HL-60/S4 treated with retinoic acid at 250 ng/mL for 4 days and 3 days (cell line): ENCODE data around the gene FAM131A.

Experiments
- in situ Hi-C: fragments of 300-500 bp; cut with MboI; formaldehyde crosslinking; loops from 2 replicates; pipeline ENCODE4 v1.7.0; 2022; ENCODE audit warnings: low sequenced_read_pairs

FAM131A gene, protein sequence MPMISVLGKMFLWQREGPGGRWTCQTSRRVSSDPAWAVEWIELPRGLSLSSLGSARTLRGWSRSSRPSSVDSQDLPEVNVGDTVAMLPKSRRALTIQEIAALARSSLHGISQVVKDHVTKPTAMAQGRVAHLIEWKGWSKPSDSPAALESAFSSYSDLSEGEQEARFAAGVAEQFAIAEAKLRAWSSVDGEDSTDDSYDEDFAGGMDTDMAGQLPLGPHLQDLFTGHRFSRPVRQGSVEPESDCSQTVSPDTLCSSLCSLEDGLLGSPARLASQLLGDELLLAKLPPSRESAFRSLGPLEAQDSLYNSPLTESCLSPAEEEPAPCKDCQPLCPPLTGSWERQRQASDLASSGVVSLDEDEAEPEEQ

GRCh38 chr3:184337399-184337714 lies at the start of gene FAM131A:
FAM131A (plus strand) TSS chr3:184337600; CDS start chr3:184337631, 31 bp downstream.
- in situ Hi-C loops, result no loop called here

- in situ Hi-C loops, result loop anchor here (10.0 to 25.0 kb wide), 2 partner anchors 385 to 827 kb away; no protein-coding TSS in a partner anchor
These were observed 47.9 kb upstream of the FAM131A start for GRCh38 chr3:184289426-184289938.

DNA sequence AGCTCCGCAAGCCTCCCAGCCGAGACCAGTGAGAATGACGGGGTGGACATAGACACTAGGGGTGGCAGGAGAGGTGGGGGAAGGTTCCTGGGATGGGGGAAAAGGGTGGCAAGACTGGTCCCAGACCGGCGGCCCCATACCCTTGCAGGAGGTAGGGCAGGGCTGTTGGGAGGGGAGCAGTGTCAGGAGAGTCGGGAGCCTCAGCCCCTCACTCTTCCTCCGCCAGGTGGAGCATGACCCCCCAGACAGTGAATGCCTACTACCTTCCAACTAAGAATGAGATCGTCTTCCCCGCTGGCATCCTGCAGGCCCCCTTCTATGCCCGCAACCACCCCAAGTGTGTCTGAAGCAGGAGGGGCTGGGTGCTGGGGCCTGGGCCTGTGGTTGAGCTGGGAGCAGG lies 47.1 kb upstream of the FAM131A start:
- in situ Hi-C loops, result loop anchor here (25.0 kb wide), 1 partner anchor 828 kb away; no protein-coding TSS in a partner anchor

GRCh38 chr3:184291044-184291737 lies 46.2 kb upstream of the FAM131A start:
- in situ Hi-C loops, result loop anchor here (25.0 kb wide), 1 partner anchor 829 kb away; no protein-coding TSS in a partner anchor

GRCh38 chr3:184291738-184292445 lies 45.5 kb upstream of the FAM131A start:
- in situ Hi-C loops, result loop anchor here (25.0 kb wide), 1 partner anchor 830 kb away; no protein-coding TSS in a partner anchor

- in situ Hi-C loops, result loop anchor here (25.0 kb wide), 1 partner anchor 833 kb away; no protein-coding TSS in a partner anchor
These were observed 41.6 kb upstream of the FAM131A start for GRCh38 chr3:184295771-184296170.

DNA sequence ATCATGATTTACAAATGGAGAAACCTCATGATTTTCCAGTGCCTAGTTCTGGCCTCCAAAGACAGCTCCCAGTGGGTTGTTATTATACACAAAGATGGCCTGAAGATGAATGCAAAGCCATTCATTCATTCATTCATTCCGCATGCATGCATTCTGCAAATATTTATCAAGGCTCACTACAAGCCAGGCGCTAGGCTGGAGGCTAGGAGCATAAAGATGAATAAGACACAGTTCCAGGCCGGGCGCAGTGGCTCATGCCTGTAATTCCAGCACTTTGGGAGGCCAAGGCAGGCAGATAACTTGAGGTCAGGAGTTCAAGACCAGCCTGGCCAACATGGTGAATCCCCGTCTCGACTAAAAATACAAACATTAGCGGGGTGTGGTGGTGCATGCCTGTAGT lies 40.8 kb upstream of the FAM131A start:
- in situ Hi-C loops, result loop anchor here (25.0 kb wide), 1 partner anchor 834 kb away; no protein-coding TSS in a partner anchor

GRCh38 chr3:184298759-184299487 lies 38.5 kb upstream of the FAM131A start, which contains the start of gene PSMD2:
PSMD2 (plus strand) TSS chr3:184299241; CDS start chr3:184299267, 26 bp downstream.
- in situ Hi-C loops, result loop anchor here (25.0 kb wide), 1 partner anchor 837 kb away; no protein-coding TSS in a partner anchor

DNA sequence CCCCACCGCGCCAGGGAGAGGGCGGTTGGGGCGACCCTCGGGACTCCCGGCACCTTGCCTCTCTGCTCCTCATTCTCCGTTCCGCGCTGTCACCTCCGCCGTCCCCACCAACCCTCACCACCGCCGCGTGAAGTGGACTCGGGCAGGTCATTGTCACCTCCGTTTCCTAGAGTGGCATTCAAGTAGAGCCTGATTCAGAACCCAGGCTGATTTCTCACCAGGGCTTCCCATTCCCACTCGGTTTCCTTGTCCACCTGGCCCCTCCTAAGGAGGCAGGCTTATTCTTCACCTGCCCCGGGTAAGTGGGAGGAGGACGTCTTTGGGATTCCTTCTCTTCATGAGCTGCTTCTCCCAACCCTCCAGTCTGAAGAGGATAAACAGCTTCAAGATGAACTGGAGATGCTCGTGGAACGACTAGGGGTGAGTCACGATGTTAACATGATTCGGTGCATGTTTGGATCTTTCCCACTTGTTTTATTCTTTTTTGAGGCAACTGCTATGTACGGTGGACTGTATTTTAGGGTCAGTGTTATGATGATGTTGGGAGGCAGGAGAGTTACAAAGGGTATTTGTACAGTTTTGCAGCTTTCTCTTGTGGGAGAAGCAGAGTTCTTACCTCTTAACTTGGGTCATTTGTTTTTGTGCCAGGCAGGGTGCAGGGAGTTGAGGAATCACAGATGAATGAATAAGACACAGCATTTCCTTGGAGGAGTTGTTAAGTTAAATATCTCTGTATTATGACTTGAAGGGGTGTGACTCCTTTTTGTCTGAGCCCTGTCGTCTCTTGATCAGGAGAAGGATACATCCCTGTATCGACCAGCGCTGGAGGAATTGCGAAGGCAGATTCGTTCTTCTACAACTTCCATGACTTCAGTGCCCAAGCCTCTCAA lies 37.7 kb upstream of the FAM131A start:
- in situ Hi-C loops, result loop anchor here (25.0 kb wide), 1 partner anchor 837 kb away; no protein-coding TSS in a partner anchor

- in situ Hi-C loops, result no loop called here
These were observed 37.1 kb upstream of the FAM131A start for GRCh38 chr3:184300378-184300720.

DNA sequence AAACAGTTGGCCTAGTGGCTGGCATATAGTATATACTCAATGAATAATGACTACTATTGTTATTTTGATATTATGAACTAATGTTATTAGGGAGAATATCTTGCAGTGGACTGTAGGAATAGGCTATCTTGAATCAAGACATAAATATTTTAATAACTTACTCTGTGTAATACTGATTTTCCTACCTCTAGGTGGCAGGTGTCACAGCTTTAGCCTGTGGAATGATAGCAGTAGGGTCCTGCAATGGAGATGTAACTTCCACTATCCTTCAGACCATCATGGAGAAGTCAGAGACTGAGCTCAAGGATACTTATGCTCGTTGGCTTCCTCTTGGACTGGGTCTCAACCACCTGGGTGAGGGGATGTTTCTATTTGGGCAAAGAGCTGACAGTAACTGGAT lies 31.8 kb upstream of the FAM131A start:
- in situ Hi-C loops, result no loop called here

GRCh38 chr3:184306341-184306972 lies 30.9 kb upstream of the FAM131A start:
- in situ Hi-C loops, result no loop called here

- in situ Hi-C loops, result no loop called here
These were observed 29.5 kb upstream of the FAM131A start for GRCh38 chr3:184307915-184308314.

- in situ Hi-C loops, result no loop called here
These were observed 28.7 kb upstream of the FAM131A start for GRCh38 chr3:184308744-184309143.

- in situ Hi-C loops, result no loop called here
These were observed 25.8 kb upstream of the FAM131A start for GRCh38 chr3:184311633-184312032.

GRCh38 chr3:184314363-184314699 lies 23.1 kb upstream of the FAM131A start, which contains the start of gene EIF4G1:
EIF4G1 (plus strand) TSS chr3:184314606; CDS start chr3:184315797, 1,191 bp downstream.
- in situ Hi-C loops, result no loop called here

DNA sequence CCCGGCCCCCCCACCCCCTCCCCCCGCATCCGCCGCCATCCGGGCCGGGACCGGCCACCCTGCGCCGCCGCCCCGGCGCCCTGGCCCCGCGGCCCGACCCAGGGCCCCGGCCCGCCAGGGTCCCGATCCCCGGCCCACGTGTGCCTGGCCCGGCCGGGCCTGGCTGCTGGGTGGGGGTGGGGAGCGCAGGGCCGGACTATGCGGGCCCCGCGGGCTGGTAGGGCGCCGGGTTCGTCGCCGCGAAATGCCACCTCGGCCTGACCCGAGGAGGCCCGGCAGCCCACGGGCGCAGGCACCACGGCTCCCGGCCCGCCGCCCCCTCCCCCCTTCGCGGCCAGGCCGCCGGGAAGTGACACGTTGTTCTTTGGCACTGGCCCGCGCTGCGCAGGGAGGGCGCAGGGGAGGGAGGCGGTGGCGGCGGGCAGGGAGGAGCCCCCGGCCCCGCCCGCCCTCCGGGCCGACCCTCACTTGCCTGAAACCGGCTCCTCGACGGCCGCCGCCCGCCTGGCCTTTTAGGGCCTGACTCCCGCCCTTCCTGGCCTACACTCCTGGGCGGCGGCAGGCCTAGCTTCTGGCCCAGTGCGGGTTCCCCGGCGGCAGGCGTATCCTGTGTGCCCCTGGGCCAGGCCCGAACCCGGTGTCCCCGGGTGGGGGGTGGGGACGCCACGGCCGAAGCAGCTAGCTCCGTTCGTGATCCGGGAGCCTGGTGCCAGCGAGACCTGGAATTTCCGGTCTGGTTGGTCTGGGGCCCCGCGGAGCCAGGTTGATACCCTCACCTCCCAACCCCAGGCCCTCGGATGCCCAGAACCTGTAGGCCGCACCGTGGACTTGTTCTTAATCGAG lies 22.5 kb upstream of the FAM131A start:
- in situ Hi-C loops, result no loop called here

DNA sequence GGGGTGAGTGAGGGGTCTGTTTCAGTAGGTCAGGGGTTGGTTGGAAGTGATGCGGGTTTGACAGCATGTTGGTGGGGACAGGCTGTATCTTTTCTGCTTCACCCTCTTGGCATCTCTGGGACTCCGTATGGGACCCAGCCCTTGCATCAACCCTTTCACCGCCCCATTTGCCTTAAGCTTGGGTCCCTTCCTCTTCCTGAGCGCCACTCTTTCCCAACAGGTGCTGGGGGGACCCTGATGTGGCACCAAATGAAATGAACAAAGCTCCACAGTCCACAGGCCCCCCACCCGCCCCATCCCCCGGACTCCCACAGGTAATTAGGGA lies 21.9 kb upstream of the FAM131A start:
- in situ Hi-C loops, result no loop called here
